Ovary (tissue), 9 donors: ENCODE results near the gene GALNT8. TPM values are rescaled to one million over a fixed set of nuclear protein-coding genes. Genes with fewer than 3 reads are reported as not detected.

ENCODE experiments used
- DNase-seq, 5 donors: peaks; one replicate each; pipeline ENCODE4 v3.0.0-alpha.2; 2019 to 2020
- H3K27ac ChIP-seq, 2 donors: fragments of 200-600 bp; one replicate each; pipeline versions ENCODE4 v1.5.1 to v1.8.0; 2019 to 2022
- H3K27me3 ChIP-seq: fragments of 200-600 bp; one replicate; pipeline ENCODE4 v1.8.0; 2022
- H3K36me3 ChIP-seq: fragments of 200-600 bp; sonication (generic); one replicate; pipeline ENCODE4 v1.5.1; 2019
- H3K4me1 ChIP-seq: one replicate; pipeline ENCODE4 v1.8.1; 2013; ENCODE audit warnings: mild to moderate bottlenecking, moderate library complexity; ENCODE audit not compliant: insufficient read depth
- H3K4me3 ChIP-seq: fragments of 200-600 bp; sonication (generic); one replicate; pipeline ENCODE4 v1.5.1; 2017
- H3K9me3 ChIP-seq, 2 donors: fragments of 200-600 bp in 1 of 2; sonication (generic) in 1 of 2; one replicate each; pipeline versions ENCODE4 v1.5.1 to v1.8.1; 2013 to 2019; ENCODE audit warnings: mild to moderate bottlenecking in 1 of 2, moderate library complexity in 1 of 2
- EP300 ChIP-seq: sonication (generic); formaldehyde crosslinking; IDR thresholded peaks from one replicate; pipeline ENCODE4 v1.6.1; 2017; ENCODE audit warnings: antibody characterized with exemption
- POLR2A ChIP-seq: fragments of 450-650 bp; IDR thresholded peaks from one replicate; pipeline ENCODE4 v1.6.1; 2017; ENCODE audit warnings: antibody characterized with exemption, mild to moderate bottlenecking, moderate library complexity
- WGBS, 3 donors: extraction: QIAGEN DNeasy Blood & Tissue Kit in 1 of 3; methylation state at CpG; one replicate each; pipeline versions ENCODE4 v1.1.5 to v1.1.7; 2013 to 2017; 5-methylcytosine and 5-hydroxymethylcytosine counted together
- intact Hi-C, 4 donors: fragments of 100-400 bp; cut with DNase I; formaldehyde crosslinking; loops; one replicate each; pipeline versions ENCODE4 v1.11.0 to v1.15.1; 2022 to 2023
- polyA plus RNA-seq, 2 donors: library from polyadenylated mRNA; stranded (reverse); fragments of 200-250 nt in 1 of 2; fragments of 350-450 nt in 1 of 2; fragmentation: Illumina TruSeq in 1 of 2; extraction: RNeasy Lipid Tissue Mini Kit (QIAGEN cat#74804) in 1 of 2; gene quantifications; one replicate each; pipeline ENCODE4 v1.2.3, GENCODE V29; 2013 to 2014
- total RNA-seq, 7 donors: library from RNA; depleted of rRNA in 2 of 7; stranded (reverse); fragments of >200 nt in 2 of 7; fragmentation: NEBNext Ultra II Directional in 3 of 7; extraction: Animal tissue kit (Norgen Biotek cat#: 25700) in 3 of 7; gene quantifications; one replicate each; pipeline versions ENCODE4 v1.1.0 to v1.2.4, GENCODE V29; 2016 to 2023
- TF ChIP-seq, protein P1 (sequence below), 3 donors: fragments of 450-650 bp in 2 of 3; fragments of 200-600 bp in 1 of 3; IDR thresholded peaks; one replicate each; pipeline versions ENCODE4 v1.5.1 to v1.8.0; 2016 to 2022; ENCODE audit warnings: antibody characterized with exemption in 3 of 3, mild to moderate bottlenecking in 1 of 3
- donor health status: DM: no; HTN: no; CAD: no; lungs with moderate emphysema.
- donor health status: DM: no; HTN: no; CAD: no.
- donor health status: Bipolar disorder and iron deficiency.
- donor health status: DM: yes; HTN: yes; CAD: no.
- donor health status: DM: no; HTN: no; CAD: no.
- donor health status: DM: yes; HTN: yes; CAD: no.

The GALNT8 gene
- total and polyA plus RNA-seq, 9 donors: 0.67 to 5.6 (median 1.3) TPM

DNA sequence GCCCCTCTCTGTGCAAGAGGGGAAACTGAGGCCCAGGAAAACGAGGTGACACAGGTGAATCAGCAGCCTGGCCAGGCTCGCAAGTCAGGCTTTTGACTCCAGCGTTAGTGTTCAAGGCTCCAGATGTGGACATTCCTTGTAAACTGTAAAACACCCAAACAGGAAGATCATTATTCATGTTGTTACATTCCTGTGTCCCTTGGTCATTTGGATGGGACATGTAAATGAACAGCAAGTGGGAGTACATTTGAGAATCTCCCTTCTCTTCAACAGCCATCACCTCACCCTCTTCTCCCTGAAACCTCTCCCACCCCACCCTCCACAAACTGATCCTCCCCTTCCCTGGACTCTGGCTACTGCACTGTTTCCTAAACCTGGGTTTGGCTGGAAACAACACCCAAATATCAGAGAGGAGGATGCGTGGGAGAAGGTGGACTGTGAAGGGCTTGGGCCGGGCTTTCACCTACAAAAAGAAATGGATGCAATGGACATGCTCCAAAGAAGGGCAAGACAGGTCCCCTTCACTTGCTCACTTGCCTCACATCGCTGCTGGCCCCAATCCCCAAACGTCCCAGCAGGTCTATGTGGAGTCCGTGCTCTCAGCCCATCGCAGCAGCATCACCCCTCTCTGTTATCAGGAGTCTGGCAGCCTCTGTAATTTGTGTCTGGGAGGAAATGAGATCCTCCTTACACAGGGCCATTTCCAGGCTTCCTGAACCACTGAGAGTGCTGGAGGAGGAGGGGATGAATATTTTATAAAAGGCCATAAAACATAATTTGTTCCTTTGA lies 76.7 kb downstream of the GALNT8 start:
- intact Hi-C loops: no loop called here
- no peaks in the 10 kb centered on the region for H3K9me3 ChIP-seq
- no peak overlapping the region for H3K27ac ChIP-seq
- no peaks in the 10 kb centered on the region for H3K36me3 ChIP-seq
- 4 to 14% (median 9%) methylated on average over 9 of the region's 9 CpGs for WGBS, 3 donors
- DNase-seq: no peak
- H3K4me1 ChIP-seq: no peaks in the 10 kb centered on the region
- H3K4me3 ChIP-seq: no peak overlapping the region
- no peaks in the 10 kb centered on the region for H3K27me3 ChIP-seq
- TF ChIP-seq, protein P1, sequence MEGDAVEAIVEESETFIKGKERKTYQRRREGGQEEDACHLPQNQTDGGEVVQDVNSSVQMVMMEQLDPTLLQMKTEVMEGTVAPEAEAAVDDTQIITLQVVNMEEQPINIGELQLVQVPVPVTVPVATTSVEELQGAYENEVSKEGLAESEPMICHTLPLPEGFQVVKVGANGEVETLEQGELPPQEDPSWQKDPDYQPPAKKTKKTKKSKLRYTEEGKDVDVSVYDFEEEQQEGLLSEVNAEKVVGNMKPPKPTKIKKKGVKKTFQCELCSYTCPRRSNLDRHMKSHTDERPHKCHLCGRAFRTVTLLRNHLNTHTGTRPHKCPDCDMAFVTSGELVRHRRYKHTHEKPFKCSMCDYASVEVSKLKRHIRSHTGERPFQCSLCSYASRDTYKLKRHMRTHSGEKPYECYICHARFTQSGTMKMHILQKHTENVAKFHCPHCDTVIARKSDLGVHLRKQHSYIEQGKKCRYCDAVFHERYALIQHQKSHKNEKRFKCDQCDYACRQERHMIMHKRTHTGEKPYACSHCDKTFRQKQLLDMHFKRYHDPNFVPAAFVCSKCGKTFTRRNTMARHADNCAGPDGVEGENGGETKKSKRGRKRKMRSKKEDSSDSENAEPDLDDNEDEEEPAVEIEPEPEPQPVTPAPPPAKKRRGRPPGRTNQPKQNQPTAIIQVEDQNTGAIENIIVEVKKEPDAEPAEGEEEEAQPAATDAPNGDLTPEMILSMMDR (IDR thresholded peaks at IDR 0.05): no peak
- no peak for TF ChIP-seq POLR2A
- TF ChIP-seq EP300: no peak

DNA sequence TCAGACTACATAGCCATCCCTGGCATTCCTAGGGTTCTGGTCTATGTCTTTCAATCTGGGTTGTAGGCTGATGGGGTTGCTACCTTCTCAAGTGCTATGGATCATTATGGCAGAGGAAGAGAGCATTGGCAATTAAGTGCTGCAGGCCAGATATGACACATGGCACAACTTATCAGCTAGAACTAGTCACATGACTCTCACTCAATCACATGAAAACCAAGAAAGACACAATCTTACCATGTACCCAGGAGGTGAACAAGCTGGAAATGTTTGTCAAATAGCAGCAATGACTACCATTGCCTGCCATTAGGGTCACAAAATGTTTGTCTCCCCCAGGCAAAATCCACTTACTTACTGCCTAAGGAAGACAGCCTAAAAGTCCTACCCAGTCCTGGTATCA lies 80.4 kb downstream of the GALNT8 start:
- no peaks in the 10 kb centered on the region for H3K9me3 ChIP-seq
- H3K36me3 ChIP-seq: no peaks in the 10 kb centered on the region
- DNase-seq: no peak
- TF ChIP-seq, protein P1 (IDR thresholded peaks at IDR 0.05): no peak
- no peak for TF ChIP-seq EP300
- no peak for TF ChIP-seq POLR2A
- no peak overlapping the region for H3K4me3 ChIP-seq
- no peaks in the 10 kb centered on the region for H3K27me3 ChIP-seq
- intact Hi-C loops: no loop called here
- H3K4me1 ChIP-seq: no peaks in the 10 kb centered on the region
- H3K27ac ChIP-seq: no peak overlapping the region

DNA sequence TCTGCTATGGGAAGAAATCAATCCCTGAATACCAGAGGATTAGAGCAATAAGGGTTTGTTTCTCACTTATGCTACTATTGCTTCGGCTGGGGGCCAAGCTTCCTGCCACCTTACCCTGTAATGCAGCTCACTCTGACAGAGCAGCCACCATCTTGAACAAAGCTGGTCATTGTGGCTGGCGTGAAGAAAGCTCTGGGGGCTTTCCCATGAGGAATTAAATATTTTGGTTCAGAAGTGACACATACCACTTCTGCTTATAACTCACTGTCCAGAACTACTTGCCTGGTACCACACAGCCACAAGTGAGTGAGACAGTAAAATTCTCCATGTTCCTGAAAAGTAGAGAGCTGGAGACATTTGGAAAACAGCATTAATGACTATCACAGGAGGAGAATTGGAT lies 82.6 kb downstream of the GALNT8 start:
- DNase-seq: no peak
- WGBS, 3 donors: 67 to 76% (median 76%) methylated on average over 2 of the region's 2 CpGs
- Histone ChIP-seq H3K36me3 (no peaks in the 10 kb centered on the region), H3K9me3 (no peaks in the 10 kb centered on the region), H3K27me3 (no peaks in the 10 kb centered on the region), H3K4me1 (no peaks in the 10 kb centered on the region), H3K4me3 (no peak overlapping the region), H3K27ac (no peak overlapping the region)
- no peak for TF ChIP-seq POLR2A
- no peak for TF ChIP-seq EP300
- TF ChIP-seq, protein P1 (IDR thresholded peaks at IDR 0.05): no peak
- intact Hi-C loops: no loop called here

DNA sequence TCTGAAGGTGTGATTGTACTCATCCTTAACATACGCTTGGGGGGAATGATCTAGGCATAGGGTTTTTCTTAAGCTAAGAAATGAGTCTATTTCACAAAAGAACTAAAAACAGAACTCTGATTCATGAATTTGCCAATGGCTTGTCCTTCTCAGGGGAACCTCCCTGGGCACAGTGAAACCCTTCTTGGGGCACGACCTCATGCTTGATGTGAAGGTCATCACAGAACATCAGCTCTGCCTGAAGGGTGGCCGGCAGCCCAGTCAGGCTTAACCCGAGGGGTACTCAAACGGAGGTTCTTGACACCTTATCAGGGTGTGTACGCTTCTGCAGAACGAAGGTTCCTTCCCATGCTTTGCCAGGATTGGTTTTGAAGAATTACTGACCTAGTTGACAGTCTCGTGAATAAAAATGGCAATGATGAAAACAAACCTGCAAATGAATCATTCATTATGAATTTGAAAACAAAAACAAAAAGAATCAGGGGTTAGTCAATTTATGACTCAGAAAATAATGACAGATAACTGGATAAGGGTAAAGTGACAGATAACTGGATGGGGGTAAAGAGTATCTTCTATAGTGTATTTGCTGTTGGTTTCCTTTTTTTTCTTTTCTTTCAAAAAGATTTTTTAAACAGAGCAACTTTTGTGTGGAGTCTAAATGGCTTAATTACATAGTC lies 86.4 kb downstream of the GALNT8 start:
- TF ChIP-seq EP300 (no peak), POLR2A (no peak)
- TF ChIP-seq, protein P1 (IDR thresholded peaks at IDR 0.05): no peak
- intact Hi-C loops: no loop called here

More for the DNA sequence above, 86.4 kb downstream of the GALNT8 start:
- Histone ChIP-seq H3K9me3 (no peaks in the 10 kb centered on the region), H3K4me1 (peaks cover 2% of the 10 kb centered on the region), H3K27ac (no peak overlapping the region), H3K27me3 (no peaks in the 10 kb centered on the region), H3K36me3 (no peaks in the 10 kb centered on the region), H3K4me3 (no peak overlapping the region)
- 40 to 55% (median 52%) methylated on average over 8 of the region's 8 CpGs for WGBS, 3 donors
- no peak for DNase-seq
